MM.1S (cell line): ENCODE data around the gene DPP6.

Experiments
- CTCF ChIP-seq: fragments of 300-600 bp; sonication (generic); IDR thresholded peaks from 2 replicates; pipeline ENCODE4 v1.5.1; 2016; ENCODE audit warnings: antibody characterized with exemption, low read length, mixed read lengths
- EZH2phosphoT487 ChIP-seq: fragments of 300-600 bp; sonication (generic); IDR thresholded peaks from 2 replicates; pipeline ENCODE4 v1.6.1; 2018; ENCODE audit warnings: antibody characterized with exemption, low read length

DNA sequence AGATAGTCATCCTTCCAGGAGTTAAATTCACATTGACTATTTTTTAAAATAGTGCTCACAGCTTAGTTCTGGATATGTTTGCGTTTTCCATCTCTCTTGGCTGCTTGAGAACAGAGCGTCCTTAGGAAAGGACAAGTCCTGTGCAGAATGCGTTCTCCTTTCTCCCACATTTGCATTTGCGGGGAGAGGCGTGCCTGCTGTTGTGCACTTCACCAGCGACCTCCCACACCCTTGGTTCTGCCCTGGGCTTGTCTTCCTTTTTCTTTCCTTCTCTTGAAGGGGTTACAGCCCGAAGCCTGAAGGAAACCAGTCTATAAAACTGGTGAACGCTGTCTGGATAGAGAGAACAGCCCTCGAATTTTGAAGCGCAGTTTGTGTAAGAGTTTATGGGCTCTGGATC lies 367.1 kb downstream of the DPP6 start:
- TF ChIP-seq CTCF (no peak), EZH2phosphoT487 (no peak)
